ENCODE data around the gene GGTLC3. TPM values are rescaled to one million over a fixed set of nuclear protein-coding genes. Genes with fewer than 3 reads are reported as not detected.
"Not testable (repeated sequence)": the region's sequence is repeated elsewhere in the genome, so short reads cannot be mapped to it uniquely, and the experiment has no call there.

Gene GGTLC3
- not detected in 2 replicates for total RNA-seq (2014; rRNA removed; shearing (Covaris generic))

DNA sequence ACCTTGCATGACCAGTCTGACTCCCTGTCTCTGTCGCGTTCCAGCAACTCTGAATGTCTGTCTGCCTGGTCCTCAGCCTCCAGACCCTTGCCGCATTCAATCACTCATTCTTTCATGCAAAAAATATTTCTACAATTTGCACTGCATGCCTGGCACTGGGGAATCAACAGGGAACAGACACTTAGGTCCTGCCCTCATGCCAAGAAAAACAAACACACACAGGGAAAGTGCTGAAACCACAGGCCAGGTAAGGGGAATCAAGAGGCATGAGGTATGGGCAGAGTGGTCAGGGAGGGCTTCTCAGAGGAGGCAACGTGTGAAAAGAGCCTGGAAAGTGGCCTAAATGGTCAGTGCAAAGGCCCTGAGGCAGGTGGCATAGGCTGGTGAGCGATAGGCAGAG is at the start of gene GGTLC3:
TSS of gene GGTLC3 (minus strand) at position 101 of the 400 bp plus-strand sequence. CDS start 264 bp downstream, outside the sequence.
- DNase-seq (ENCODE audit: low spot score); in situ Hi-C loops (cut with HindIII; ENCODE audit: low sequenced_read_pairs): not testable (repeated sequence)

DNA sequence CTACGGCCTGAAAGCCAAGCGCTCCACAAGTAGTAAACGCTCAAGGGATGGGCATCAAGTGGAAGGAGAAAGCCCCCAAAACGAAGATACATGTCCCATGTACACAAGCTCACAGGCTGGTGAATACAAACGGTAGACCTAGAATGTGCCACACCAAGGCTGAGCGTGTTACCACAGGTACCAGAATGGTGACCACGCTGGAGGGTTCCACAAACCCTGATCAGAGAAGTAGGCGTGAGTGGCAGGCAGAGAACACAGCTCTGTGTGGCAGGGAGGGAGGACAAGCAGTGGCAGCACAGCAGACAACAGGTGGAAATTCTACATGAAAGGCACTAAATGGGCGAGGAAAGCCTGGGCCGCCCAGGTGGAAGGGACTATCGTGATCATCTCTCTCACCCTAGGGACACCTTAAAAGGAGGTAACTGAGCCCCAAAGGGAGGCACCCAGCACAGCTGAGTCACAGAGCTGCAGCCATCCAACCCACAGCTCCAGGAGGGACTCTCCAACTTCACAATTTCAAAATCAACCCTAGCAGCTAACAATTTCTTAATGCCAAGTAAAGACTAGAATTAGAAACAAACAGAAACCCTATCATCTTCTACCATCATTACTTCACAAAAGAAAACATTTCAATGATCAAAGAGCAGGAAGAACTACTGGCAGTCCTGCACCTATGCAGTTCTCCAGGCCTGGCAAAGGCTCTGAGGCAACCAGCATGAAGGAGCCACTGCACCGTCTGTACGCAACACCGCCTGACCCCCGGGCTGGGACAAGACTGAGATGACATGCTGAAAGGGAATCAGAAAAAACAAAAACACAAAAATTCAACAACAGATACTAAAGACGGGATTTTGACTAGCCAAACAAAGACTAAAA is 42.4 kb upstream of the GGTLC3 start:
- DNase-seq (ENCODE audit: low spot score); in situ Hi-C loops (cut with HindIII; ENCODE audit: low sequenced_read_pairs): not testable (repeated sequence)

DNA sequence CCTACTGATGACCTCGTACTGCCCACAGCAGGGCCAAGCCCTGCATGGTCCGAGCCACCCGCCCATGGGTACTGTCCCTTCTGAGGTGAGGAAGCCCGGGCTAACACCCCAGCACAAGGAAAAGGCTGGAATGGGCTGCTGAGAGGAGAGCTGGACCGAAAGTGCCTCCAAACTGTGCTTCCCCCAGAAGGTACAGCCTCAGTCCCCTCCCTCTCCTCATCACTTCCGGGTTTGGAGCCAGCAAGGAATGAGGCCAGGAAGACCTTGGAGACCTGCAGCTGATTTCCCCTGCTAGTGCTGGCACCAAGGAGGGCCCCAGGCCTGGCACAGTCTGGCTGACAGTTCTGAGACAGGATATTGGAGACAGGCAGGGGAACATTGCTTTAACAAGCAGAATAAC is 41.0 kb upstream of the GGTLC3 start:
- DNase-seq (ENCODE audit: low spot score); in situ Hi-C loops (cut with HindIII; ENCODE audit: low sequenced_read_pairs): not testable (repeated sequence)

DNA sequence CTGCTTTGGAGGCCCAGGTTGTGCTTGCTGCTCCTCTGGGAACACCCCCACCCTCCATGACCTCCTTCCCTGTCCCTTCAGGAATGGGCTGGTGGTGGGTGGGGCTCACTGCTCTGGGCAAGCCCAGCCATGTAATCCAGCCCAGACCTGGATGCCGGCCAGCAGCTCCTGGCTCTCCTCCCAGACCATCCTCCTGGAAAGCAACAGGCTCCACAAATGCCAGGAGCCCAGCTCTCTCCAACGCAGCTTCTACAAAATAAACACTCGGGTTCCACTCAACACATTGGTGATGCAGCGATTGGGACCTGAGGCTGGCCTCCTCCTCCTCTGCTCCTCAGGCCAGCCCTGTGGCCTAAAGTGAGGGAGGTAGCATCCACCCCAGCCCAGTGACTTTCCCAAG is 40.6 kb upstream of the GGTLC3 start:
- in situ Hi-C loops (cut with HindIII; ENCODE audit: low sequenced_read_pairs); DNase-seq (ENCODE audit: low spot score): not testable (repeated sequence)

DNA sequence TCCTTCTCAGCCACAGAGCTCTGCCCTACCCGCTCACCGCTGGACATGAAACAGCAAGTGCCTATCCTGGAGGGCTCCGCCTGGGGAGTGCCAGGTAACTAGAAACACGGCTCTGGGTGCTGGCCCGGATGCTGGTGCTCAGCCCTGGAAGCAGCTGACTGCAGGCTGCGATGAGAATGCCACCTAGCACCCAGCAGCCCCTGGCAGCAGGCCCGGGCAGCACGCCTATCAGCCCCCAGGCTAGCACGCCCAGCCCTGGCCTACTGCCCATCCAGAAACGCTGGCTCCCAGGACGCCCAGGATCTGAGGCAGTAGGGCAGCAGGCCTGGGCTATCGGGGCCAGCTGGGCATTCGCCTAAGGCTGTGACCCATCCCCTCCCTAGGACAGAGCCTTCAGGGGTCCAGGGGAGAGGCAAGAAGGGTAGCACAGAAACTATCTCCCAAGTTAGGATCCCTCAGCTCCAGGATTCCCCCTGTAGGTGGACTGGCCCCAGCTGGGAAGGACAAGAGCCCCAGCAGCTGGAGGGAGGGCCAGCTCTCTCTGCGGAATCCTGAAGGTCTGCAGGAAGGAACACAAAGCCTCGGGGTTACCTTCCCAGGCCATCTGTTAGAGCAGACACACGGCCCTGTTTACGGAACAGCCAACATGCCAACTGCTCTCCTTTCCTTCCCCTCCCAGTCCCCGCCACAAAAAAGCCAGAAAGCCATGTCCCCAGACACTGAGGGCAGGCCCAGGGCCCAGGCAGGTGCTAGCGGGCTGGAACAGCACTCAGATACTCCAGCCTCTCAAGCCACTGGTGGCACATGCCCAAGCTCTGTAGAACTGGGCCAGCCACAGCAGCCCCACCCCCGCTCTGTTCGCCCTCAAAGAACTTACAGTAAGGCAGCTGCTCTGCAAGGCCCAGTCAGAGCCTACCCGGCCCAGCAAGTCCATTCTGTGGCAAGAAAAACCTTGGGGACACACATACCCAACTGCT is 36.6 kb upstream of the GGTLC3 start:
- in situ Hi-C loops (cut with HindIII; ENCODE audit: low sequenced_read_pairs); DNase-seq (ENCODE audit: low spot score): not testable (repeated sequence)

DNA sequence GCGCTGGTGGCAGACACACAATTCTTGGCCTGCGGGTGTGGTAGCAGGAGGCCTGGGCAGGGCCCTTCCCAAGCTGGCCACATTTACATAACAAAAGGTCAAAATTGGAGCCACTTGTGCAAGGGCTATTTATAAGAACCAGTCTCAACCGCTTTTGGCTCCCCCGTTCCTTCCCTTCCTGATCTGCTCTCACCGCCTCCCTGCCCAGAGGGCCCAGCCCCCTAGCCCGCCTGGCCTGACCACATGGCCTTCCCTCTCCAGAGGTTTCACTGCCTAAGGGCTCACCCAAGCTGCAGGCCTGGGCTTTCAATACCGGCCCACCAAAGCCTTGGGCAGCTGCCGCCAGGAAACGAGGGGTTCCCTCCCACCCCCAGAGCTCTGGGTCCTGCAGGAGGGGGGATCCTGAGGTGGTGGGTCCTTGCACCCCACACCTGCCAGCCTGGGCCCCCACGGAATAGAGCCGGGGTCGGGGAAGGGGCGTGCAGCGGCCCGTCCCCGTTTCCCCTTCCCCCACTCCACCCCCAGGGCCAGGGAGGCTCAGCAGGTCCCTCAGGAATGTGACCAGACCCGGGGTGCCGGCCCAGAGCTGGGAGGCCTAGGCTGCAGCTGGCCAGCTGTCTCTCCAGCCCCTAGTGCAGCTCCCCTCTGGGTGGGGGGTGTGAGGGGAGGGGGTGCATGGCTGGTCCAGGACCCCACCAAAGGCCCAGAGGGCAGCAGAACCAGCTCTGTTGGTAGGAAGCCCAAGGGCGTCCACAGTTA is 35.1 kb upstream of the GGTLC3 start:
- in situ Hi-C loops (cut with HindIII; ENCODE audit: low sequenced_read_pairs); DNase-seq (ENCODE audit: low spot score): not testable (repeated sequence)

DNA sequence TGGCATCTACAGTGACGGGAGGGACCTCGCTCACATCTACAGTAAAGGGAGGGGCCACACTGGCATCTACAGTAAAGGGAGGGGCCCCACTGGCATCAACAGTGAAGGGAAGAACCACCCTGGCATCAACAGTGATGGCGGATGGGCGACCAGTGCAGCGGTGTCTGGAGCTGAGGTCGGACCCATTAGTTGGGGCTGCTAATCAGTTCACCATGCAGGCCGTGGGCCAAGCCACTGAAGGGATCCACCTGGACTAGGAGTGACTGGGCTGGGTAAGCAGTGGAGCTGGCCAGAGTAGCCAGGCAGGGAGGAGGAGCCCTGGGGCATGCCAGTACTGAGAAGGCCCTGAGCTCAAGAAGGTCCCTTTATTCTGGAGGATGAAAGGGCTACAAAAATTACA is 33.1 kb upstream of the GGTLC3 start:
- in situ Hi-C loops (cut with HindIII; ENCODE audit: low sequenced_read_pairs); DNase-seq (ENCODE audit: low spot score): not testable (repeated sequence)

DNA sequence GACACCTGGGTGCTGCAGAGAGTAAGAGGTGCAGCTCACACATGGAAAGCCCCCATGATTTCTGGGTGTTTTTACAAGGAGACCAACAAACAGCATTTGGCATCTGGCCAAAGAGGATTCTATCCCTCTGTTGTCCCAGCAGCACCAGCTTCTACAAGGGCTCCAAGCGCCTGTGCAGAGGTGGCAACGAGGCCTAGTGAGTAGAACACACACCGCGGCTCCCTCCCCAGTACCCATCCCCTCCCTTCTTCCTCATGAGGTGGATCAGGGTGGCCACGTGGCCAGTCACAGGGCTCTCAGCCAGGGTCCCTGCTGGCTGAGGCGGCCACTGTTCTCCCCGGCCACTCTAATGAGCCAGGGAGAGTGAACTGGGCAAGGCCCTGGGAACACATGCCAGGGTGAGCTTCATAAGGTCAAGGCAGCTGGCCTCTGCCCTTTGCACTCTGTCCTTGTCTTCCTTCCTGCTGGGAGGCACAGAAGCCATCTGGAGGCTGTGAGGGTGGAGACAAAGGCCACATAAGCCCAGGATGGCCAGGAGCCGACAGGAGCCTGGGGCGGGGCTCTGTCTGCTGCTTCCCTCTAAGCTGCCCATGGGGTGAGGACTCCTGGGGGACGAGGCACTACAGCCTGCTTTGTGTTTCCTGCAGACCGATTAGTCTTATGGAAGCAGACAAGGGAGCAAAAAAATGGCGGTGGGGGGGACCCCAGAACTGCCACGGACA is 31.7 kb upstream of the GGTLC3 start:
- in situ Hi-C loops (cut with HindIII; ENCODE audit: low sequenced_read_pairs); DNase-seq (ENCODE audit: low spot score): not testable (repeated sequence)

DNA sequence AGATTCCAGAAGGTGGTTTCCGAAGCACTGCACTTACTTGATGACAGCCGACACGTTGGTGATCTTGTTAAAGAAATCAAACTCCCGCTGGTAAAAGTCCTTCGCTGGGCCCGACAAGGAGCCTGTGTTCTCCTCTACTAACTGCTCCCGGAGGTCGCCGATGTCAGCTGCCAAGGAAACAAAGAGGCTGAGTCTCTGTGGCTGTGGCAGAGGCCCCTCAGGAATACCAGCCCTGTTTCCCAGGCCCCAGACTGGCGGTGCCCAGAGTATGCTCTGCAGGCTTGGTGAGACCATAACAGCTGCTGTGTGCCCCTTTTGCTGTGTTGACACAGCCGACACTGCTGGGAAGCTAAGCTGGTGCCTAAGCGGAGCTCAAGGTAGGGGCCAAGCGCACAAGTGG is 26.7 kb upstream of the GGTLC3 start:
- in situ Hi-C loops (cut with HindIII; ENCODE audit: low sequenced_read_pairs); DNase-seq (ENCODE audit: low spot score): not testable (repeated sequence)

DNA sequence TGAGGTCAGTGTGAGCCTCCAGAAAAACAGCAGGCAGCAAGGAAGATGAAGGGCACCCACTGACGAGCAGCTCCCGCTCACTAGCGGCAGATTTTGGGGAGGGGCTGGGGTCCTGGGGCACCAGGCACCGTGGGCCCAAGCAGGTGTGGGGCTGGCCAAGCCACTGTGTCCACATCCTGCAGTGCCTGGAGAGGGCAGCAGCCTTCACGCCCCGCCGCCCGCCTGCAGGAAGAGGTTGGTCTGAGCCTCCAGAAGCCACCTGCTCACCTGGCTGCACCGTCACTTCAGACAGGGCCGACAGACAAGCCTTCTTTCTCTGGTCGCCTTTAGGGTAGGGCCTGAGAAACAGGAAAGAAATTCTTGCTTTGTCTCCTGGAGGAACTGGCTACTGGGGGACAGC is 25.4 kb upstream of the GGTLC3 start:
- DNase-seq (ENCODE audit: low spot score); in situ Hi-C loops (cut with HindIII; ENCODE audit: low sequenced_read_pairs): not testable (repeated sequence)

DNA sequence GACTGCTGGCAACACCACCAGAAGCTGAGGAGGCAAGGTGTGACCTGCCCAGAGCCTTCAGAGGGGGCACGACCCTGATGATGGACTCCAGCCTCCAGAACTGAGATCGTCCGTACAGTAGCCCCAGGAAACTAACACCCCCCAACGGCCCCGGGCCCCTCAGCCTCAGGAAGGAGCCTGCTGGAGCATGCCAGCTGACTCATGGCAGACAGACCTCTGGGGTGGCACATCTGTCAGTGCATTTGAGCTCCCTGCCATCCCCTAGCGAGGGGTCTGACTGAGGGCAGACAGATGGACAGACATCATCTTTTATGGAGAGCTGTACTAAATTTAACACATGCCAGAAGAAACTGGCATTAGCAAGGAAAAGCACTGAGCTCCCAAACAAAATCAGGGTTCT is 22.0 kb upstream of the GGTLC3 start:
- DNase-seq (ENCODE audit: low spot score); in situ Hi-C loops (cut with HindIII; ENCODE audit: low sequenced_read_pairs): not testable (repeated sequence)

DNA sequence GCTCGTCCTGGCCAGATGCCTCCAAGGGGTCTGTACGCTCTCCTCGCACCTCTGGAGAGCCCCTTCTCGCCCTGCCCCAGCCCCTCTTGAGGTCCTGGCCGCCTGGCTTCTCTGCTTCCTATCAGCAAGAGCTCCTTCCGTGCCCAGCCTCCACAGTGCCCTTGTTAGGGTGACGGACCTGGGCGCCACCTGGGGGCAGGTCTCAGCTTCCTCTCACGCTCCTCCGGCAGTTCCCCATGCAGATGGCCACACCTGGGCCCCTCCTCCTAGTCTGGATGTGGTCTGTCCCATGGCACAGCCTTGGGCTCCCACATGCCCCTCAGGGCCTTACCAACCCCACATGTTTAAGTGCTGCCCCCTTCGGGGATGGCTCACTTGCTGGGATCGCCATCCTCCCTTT is 16.4 kb upstream of the GGTLC3 start:
- in situ Hi-C loops (cut with HindIII; ENCODE audit: low sequenced_read_pairs); DNase-seq (ENCODE audit: low spot score): not testable (repeated sequence)

DNA sequence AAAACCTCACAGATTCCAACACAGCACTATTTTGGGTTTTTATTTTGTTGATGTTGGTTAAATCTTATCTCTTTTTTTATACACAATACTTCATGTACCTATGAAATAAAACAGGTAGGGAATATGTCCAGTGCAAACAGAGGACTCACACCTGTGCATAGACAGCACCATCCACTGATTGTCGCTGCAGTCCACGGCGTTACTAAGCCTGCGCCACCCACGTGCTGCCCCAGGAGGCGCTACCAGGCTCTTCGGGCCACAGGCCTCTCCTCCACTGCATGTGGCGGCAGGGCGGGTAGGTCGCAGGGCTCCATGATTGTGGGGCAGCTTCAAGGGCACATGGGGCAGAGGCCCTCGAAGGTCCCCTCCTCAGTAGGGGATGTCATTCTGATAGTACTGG is 15.7 kb upstream of the GGTLC3 start:
- in situ Hi-C loops (cut with HindIII; ENCODE audit: low sequenced_read_pairs); DNase-seq (ENCODE audit: low spot score): not testable (repeated sequence)

DNA sequence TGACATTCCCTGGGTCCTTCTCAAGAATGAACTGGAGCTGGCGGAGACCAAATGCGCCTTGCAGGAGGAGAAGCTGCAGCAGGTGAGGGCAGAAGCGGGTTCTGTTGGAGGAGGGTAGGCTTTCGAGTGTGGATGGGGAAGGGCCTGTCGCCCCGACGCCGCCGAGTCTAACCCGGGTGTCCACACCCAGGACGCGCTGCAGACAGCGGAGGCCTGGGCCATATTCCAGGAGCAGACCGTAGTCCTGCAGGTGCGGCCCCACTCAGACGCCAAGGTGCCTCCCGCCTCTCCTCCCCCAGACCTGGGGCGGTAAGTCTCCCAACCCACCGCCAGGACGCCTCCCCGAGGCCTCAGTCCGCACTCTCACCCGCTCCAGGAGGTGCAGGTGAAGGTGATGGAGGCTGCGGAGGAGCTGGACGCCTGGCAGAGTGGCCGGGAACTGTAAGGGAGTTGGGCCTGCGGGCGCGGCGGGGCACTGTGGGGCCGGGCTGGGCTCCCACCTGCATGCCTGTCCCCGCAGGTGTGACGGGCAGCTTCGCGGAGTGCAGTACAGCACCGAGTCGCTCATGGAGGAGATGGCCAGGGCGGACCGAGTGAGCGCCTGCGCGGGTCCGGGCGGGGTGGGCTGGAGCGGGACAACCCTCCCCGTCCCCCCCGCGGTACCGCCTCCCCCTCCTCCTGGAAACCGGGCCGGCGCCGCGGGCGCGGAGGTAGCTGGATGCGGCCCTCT is 11.6 kb upstream of the GGTLC3 start:
- DNase-seq (ENCODE audit: low spot score); in situ Hi-C loops (cut with HindIII; ENCODE audit: low sequenced_read_pairs): not testable (repeated sequence)

DNA sequence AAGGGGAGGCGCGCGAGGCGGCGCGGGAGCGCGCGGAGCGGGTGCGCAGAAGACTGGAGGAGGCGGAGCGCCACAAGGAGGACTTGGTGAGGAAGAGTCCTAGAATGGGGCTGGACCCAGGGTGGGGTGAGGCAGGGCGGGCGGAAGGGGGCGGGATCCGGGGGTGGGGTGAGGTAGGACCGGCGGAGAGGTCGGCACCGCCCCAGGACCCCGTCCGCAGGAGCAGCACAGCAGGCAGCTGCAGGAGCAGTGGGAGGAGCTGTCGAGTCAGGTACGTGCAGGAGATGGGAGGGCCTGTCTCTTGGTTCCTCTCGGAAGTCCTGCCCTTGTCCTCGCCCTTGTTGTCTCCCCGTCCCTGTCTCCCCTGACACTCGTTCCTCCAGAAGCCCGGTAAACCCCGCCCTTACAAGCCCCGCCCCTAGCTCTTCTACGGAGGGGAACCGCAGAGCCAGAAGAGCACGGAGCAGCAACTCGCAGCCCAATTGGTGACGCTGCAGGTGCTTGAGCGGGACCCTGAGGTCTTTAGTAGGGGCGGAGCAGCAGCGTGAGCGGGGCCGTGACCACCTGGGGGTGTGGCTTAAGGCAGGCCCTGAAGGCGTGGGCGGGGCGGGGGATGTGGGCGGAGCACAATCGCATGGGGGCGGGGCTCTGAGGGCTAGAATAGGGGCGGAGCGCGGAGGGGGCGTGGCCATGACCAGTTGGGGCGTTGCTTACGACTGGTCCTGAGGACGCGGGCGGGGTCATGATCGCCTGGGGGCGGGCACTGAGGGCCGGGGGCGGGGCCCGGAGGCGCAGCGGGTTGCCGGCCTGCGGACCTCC is 10.8 kb upstream of the GGTLC3 start:
- in situ Hi-C loops (cut with HindIII; ENCODE audit: low sequenced_read_pairs), result not testable (repeated sequence)
- DNase-seq (ENCODE audit: low spot score), result peak; percentile 62

DNA sequence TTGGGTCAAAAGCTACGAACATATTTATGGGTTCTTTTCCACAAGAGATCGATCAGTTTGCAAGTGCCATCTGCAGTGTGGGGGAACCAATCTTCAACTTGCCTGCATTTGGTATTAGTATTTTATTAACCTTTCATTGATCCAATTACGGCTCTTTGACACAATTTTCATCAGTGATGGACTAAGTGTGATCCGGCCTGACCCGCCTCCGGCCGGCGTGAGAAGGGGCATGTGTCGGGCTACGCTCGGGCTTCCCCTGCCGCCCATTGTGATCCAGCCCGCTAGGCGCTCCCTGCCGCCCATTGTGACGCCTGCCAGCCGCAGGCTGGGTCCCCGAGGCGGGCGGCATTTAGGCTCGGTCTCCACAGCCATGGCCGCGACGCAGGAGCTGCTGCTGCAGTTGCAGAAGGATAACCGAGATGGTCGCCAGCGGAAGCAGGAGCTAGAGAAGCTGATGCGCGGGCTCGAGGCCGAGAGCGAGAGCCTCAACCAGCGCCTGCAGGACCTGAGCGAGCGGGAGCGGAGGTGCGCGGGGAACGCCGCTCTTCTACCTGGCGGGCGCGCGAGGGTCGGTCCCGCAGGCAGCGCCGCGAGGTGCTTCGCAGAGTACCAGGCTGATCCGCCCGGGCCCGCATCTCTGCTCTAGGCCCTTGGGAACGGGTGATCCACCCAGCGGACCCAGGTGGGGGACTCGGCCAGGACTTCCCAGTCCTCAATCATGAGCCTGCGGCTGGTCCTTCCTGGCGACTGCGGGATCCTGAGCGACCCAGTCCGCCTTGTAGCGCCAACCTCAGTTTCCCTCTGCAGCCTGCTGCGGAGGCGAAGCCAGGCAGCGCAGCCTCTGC is 10.0 kb upstream of the GGTLC3 start, which contains the start of gene TMEM191B:
TSS of gene TMEM191B (plus strand) at position 51 of the 845 bp plus-strand sequence. CDS start at position 230, 179 bp downstream.
- in situ Hi-C loops (cut with HindIII; ENCODE audit: low sequenced_read_pairs), result not testable (repeated sequence)

More for the DNA sequence above, 10.0 kb upstream of the GGTLC3 start, which contains the start of gene TMEM191B:
- DNase-seq (ENCODE audit: low spot score), result not testable (repeated sequence)
